HepG2 (cell line): Measurements from ENCODE around the gene FAM117A. TPM values are rescaled to one million over a fixed set of nuclear protein-coding genes. Genes with fewer than 3 reads are reported as not detected.

Source experiments
- MIXL1 ChIP-seq: IDR thresholded peaks from 2 replicates; pipeline ENCODE4 v1.6.1; 2016
- MLXIP ChIP-seq: sonication (generic); formaldehyde crosslinking; IDR thresholded peaks from 2 replicates; pipeline ENCODE4 v1.9.0; 2021; ENCODE audit warnings: missing genetic modification reagents, borderline replicate concordance
- NCOR1 ChIP-seq: fragments of 200-600 bp; sonication (generic); IDR thresholded peaks from 2 replicates; pipeline ENCODE4 v1.7.0; 2017; ENCODE audit warnings: antibody characterized with exemption, low read length, borderline replicate concordance
- RBFOX2 ChIP-seq: fragments of 200-400 bp; formaldehyde crosslinking; IDR thresholded peaks from 2 replicates; pipeline ENCODE4 v1.6.1; 2017; ENCODE audit warnings: low read depth, mild to moderate bottlenecking, low read length
- RFX1 ChIP-seq: fragments of 450-650 bp; IDR thresholded peaks from 2 replicates; pipeline ENCODE4 v1.6.1; 2017
- RORA ChIP-seq: sonication (generic); formaldehyde crosslinking; IDR thresholded peaks from 2 replicates; pipeline ENCODE4 v1.5.0; 2020; ENCODE audit warnings: mild to moderate bottlenecking, missing genetic modification reagents, moderate library complexity
- SMAD3 ChIP-seq: sonication (generic); formaldehyde crosslinking; IDR thresholded peaks from 2 replicates; pipeline ENCODE4 v1.4.0; 2020; ENCODE audit warnings: missing genetic modification reagents
- TEAD2 ChIP-seq: sonication (generic); formaldehyde crosslinking; IDR thresholded peaks from 2 replicates; pipeline ENCODE4 v1.9.0; 2021; ENCODE audit warnings: missing genetic modification reagents
- THAP11 ChIP-seq: IDR thresholded peaks from 2 replicates; pipeline ENCODE4 v1.6.1; 2016; ENCODE audit warnings: missing biosample characterization, missing genetic modification reagents
- THAP7 ChIP-seq: sonication (generic); formaldehyde crosslinking; IDR thresholded peaks from 2 replicates; pipeline ENCODE4 v1.8.1; 2023; ENCODE audit warnings: mild to moderate bottlenecking, missing genetic modification reagents
- TRIM24 ChIP-seq: sonication (generic); formaldehyde crosslinking; IDR thresholded peaks from 2 replicates; pipeline ENCODE4 v1.8.0; 2022; ENCODE audit warnings: mild to moderate bottlenecking, missing genetic modification reagents
- YEATS2 ChIP-seq: sonication (generic); formaldehyde crosslinking; IDR thresholded peaks from 2 replicates; pipeline ENCODE4 v1.4.0; 2020; ENCODE audit warnings: missing genetic modification reagents, borderline replicate concordance
- YEATS4 ChIP-seq: sonication (generic); formaldehyde crosslinking; IDR thresholded peaks from 2 replicates; pipeline ENCODE4 v1.4.0; 2020; ENCODE audit warnings: missing genetic modification reagents, borderline replicate concordance
- ZFP82 ChIP-seq: sonication (generic); formaldehyde crosslinking; IDR thresholded peaks from 2 replicates; pipeline ENCODE4 v1.5.1; 2020; ENCODE audit warnings: mild to moderate bottlenecking, missing genetic modification reagents, borderline replicate concordance
- ZFY ChIP-seq: sonication (generic); formaldehyde crosslinking; IDR thresholded peaks from 2 replicates; pipeline ENCODE4 v1.4.0; 2020; ENCODE audit warnings: missing genetic modification reagents
- ZMYM2 ChIP-seq: sonication (generic); formaldehyde crosslinking; IDR thresholded peaks from 2 replicates; pipeline ENCODE4 v1.8.0; 2022; ENCODE audit warnings: mild to moderate bottlenecking, missing genetic modification reagents
- ZNF18 ChIP-seq: sonication (generic); formaldehyde crosslinking; IDR thresholded peaks from 2 replicates; pipeline ENCODE4 v1.8.0; 2022; ENCODE audit warnings: mild to moderate bottlenecking, missing genetic modification reagents; ENCODE audit not compliant: insufficient replicate concordance
- ZNF567 ChIP-seq: sonication (generic); formaldehyde crosslinking; IDR thresholded peaks from 2 replicates; pipeline ENCODE4 v1.8.1; 2023; ENCODE audit warnings: mild to moderate bottlenecking, missing genetic modification reagents, borderline replicate concordance
- ZNF674 ChIP-seq: sonication (generic); formaldehyde crosslinking; IDR thresholded peaks from 2 replicates; pipeline ENCODE4 v1.5.0; 2020; ENCODE audit warnings: low read depth, mild to moderate bottlenecking, missing genetic modification reagents
- ZNF704 ChIP-seq: sonication (generic); formaldehyde crosslinking; IDR thresholded peaks from 2 replicates; pipeline ENCODE4 v1.8.1; 2023; ENCODE audit warnings: mild to moderate bottlenecking, inconsistent platforms, moderate library complexity, missing genetic modification reagents, borderline replicate concordance
- ZNF781 ChIP-seq: sonication (generic); formaldehyde crosslinking; IDR thresholded peaks from 2 replicates; pipeline ENCODE4 v1.5.1; 2020; ENCODE audit warnings: borderline replicate concordance, mild to moderate bottlenecking, missing genetic modification reagents; ENCODE audit errors: not compliant biosample characterization
- ZNF879 ChIP-seq: sonication (generic); formaldehyde crosslinking; IDR thresholded peaks from 2 replicates; pipeline ENCODE4 v1.8.1; 2023; ENCODE audit warnings: missing genetic modification reagents
- ZSCAN31 ChIP-seq: sonication (generic); formaldehyde crosslinking; IDR thresholded peaks from 2 replicates; pipeline ENCODE4 v1.5.0; 2020; ENCODE audit warnings: low read depth, mild to moderate bottlenecking, missing genetic modification reagents
- polyA plus RNA-seq, 8 experiments: library from polyadenylated mRNA; depleted of rRNA in 3 of 8; stranded (reverse) in 7 of 8; unstranded in 1 of 8; fragments of >200 nt; fragmentation: Illumina TruSeq in 4 of 8; extraction: Trizol in 4 of 8; gene quantifications; 2 replicates each; pipeline versions ENCODE4 v1.2.1 to v1.2.3, GENCODE V29; 2011 to 2016; ENCODE audit warnings: low read depth in 4 of 8, missing spikeins in 1 of 8, mixed read lengths in 1 of 8; ENCODE audit not compliant: insufficient read depth in 1 of 8
- total RNA-seq, 5 experiments: library from RNA; depleted of rRNA; stranded (reverse); fragments of >200 nt; fragmentation: Illumina TruSeq; extraction: Trizol; gene quantifications; 2 replicates each; pipeline ENCODE4 v1.2.3, GENCODE V29; 2016; ENCODE audit warnings: low read depth in 1 of 5

Gene FAM117A
- total and polyA plus RNA-seq, 2 of the 13 experiments (the other 11 are each of a cell fraction or from before 2014, with no cell fraction given), result 12.1 to 19.8 TPM

GRCh38 chr17:49677134-49677932 lies 86.6 kb downstream of the FAM117A start (continued):
- no peak for TF ChIP-seq MLXIP (CRISPR knock-in tag)
- TF ChIP-seq ZNF781 (CRISPR knock-in tag), result no peak
- TF ChIP-seq NCOR1, result no peak
- TF ChIP-seq ZNF674, result no peak
- TF ChIP-seq MIXL1 (CRISPR knock-in tag), result 0 out of 2 replicates have a peak, but pooled peaks have one; percentile 39
- TF ChIP-seq RFX1, result no peak
- TF ChIP-seq TEAD2 (CRISPR knock-in tag), result peak; percentile 84; the same call in 1 of the 2 replicates
- TF ChIP-seq SMAD3 (CRISPR knock-in tag), result no peak; the same call in none of the 2 replicates
- TF ChIP-seq YEATS2, result no peak
- 0 out of 2 replicates have a peak, but pooled peaks have one; percentile 1 for TF ChIP-seq ZNF704 (CRISPR knock-in tag)
- TF ChIP-seq ZNF879, result no peak
- no peak for TF ChIP-seq RORA (CRISPR knock-in tag)
- TF ChIP-seq ZNF18 (CRISPR knock-in tag), result no peak
- TF ChIP-seq TRIM24 (CRISPR knock-in tag), result no peak
- 0 out of 2 replicates have a peak, but pooled peaks have one; percentile 49 for TF ChIP-seq ZFP82 (CRISPR knock-in tag)
- TF ChIP-seq THAP7 (CRISPR knock-in tag), result no peak
- TF ChIP-seq THAP11 (CRISPR knock-in tag), result no peak
- no peak for TF ChIP-seq ZMYM2 (CRISPR knock-in tag)
- TF ChIP-seq ZFY (CRISPR knock-in tag), result no peak
- no peak for TF ChIP-seq ZSCAN31
- TF ChIP-seq RBFOX2, result peak; percentile 85
- TF ChIP-seq YEATS4, result no peak; the same call in 1 of the 2 replicates
- 0 out of 2 replicates have a peak, but pooled peaks have one; percentile 63 for TF ChIP-seq ZNF567 (CRISPR knock-in tag)
